Testis (tissue), 2 donors: Measurements from ENCODE around the gene JMJD7.

Experiments
- CTCF ChIP-seq, 3 experiments: fragments of 450-650 bp in 2 of 3; fragments of 200-600 bp in 1 of 3; sonication (generic) in 1 of 3; IDR thresholded peaks; one replicate each; pipeline ENCODE4 v1.5.1; 2016 to 2019; ENCODE audit warnings: antibody characterized with exemption in 3 of 3, mild to moderate bottlenecking in 2 of 3, moderate library complexity in 1 of 3
- POLR2A ChIP-seq: fragments of 450-650 bp; IDR thresholded peaks from one replicate; pipeline ENCODE4 v1.6.1; 2017; ENCODE audit warnings: antibody characterized with exemption, mild to moderate bottlenecking, moderate library complexity

- no peak for TF ChIP-seq CTCF (IDR thresholded peaks at IDR 0.05)
- no peak for TF ChIP-seq POLR2A
Observed at GRCh38 chr15:41842229-41842628, 14.3 kb downstream of the JMJD7 start.
